Activated T-helper 1 cell treated with Interleukin-2 at 50 U/mL for 16 hours (primary cell): Measurements from ENCODE around the gene CDA.

Source experiments
- DNase-seq: peaks from one replicate; pipeline ENCODE4 v3.0.0-alpha.2; 2020; ENCODE audit warnings: low read depth

Gene CDA

DNA sequence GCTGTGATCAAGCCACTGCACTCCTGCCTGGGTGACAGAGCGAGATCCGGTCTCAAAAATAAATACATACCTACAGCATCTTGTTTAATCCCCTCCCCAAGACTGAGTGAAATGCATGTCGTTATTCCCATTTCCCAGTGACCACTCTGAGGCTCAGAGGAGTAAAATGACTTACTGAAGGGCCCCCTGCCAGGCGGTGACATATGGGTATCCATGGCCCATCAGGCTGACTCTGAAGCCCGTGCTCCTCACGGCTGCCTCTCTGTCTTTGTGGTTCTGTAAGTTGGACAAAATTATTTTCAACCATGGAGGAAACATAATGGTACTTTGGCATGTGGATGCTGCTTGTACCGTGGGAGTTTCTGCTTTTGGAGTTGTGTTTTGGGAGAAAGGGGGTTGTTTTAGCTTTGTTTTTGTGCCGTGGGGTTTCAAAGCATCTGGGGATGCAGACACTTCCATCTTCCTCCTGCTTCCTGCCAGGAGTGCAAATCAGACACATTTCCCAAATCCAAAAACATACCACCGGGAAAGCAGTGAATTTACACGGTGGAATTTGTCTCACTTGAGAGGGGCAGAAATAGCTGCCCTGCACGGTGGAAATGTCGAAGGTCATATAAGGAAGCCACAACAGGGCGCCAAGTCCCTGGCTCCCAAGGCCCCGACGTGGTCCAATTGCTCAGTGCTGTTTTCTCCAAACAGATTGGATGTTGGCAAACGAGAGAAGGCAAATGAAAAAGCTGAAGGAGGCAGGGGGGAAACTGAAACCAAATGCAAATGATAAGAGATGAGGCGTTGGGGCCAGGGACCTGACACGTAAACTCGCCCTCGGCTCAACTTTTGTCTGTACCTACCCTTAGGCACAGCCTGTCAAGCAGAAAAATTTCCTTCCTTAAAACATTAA is 27.3 kb downstream of the CDA start:
- DNase-seq: no peak

DNA sequence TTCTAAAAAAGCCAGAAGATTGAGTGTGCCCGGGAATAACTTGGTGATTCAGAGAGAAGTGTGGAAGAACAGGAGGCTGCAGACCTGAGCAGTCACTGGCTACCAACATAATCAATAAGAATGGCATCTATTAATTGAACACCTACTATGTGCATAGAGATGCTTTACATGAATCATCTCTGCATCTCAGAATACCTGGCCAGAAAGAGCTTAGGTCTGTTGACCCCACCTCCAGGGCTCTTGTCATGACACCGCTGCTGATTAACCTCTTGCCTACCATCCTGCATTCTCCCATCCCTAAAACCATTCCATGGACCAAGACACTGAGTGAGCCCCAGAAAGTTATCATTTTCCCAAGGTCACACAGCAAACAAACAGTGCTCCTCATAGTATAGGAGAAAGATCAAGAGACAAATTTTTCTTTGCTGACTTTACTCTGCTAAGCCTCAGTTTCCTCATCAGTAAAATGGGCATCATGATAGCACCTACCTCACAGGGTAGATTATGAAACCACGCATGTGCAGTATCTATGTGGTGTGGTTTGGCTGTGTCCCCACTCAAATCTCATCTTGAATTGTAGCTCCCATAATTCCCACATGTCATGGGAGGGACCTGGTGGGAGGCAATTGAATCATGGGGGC is 28.1 kb downstream of the CDA start:
- no peak for DNase-seq

DNA sequence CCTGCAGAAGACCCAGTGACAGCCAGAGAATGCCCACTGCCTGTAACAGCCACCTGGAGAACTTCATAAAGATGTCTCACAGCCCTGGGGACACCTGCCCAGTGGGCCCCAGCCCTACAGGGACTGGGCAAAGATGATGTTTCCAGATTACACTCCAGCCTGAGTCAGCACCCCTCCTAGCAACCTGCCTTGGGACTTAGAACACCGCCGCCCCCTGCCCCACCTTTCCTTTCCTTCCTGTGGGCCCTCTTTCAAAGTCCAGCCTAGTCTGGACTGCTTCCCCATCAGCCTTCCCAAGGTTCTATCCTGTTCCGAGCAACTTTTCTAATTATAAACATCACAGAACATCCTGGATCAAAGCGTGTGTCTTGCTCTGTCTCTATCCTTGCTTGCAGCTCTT is 29.7 kb downstream of the CDA start:
- no peak for DNase-seq

DNA sequence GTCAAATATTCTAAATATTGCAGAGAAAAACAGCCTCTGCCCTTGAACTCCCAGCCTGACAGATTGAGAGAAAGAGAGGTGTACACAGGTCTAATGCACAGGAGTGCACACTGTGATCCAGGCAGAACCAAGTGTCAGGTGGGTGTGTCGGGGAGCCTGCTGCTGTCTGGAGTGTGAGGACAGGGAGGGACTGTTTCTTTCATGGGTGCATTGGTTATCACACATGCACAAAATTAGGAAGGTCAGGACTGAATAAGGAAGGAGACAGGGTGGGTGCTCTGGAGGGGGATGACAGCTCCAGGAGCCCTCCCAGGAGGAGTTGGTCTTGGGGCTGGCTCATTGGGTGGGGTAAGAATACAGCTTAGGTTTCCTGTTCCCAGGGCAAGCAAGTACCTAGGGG is 31.1 kb downstream of the CDA start:
- no peak for DNase-seq

DNA sequence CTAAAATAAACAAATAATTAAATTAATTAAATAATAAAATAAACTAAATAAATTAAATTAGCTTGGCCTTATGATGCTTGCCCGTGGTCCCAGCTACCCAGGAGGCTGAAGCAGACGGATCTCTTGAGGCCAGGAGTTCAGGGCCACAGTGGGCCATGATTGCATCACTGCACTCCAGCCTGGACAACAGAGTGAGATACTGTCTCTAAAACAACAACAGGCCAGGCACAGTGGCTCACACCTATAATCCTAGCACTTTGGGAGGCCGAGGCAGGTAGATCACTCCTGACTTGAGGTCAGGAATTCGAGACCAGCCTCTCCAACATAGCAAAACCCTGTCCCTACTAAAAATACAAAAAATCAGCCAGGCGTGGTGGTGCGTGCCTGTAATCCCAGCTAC is 32.1 kb downstream of the CDA start:
- no peak for DNase-seq

DNA sequence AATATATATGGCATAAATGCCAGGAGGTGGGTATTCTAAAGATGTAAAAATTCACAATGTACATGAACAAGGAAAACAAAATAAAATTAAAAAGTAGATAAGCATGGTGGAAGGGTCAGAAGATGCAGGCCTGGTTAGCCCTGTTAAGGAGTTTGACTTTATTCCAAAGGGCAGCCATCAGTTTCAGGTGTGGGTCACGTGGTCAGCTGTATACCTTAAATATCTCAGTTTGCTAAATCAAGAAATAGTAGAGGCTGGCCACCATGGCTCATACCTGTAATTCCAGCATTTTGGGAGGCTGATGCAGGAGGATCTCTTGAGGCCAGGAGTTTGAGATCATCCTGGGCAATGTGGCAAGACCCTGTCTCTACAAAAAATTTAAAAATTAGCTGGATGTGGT is 35.8 kb downstream of the CDA start:
- DNase-seq: no peak

DNA sequence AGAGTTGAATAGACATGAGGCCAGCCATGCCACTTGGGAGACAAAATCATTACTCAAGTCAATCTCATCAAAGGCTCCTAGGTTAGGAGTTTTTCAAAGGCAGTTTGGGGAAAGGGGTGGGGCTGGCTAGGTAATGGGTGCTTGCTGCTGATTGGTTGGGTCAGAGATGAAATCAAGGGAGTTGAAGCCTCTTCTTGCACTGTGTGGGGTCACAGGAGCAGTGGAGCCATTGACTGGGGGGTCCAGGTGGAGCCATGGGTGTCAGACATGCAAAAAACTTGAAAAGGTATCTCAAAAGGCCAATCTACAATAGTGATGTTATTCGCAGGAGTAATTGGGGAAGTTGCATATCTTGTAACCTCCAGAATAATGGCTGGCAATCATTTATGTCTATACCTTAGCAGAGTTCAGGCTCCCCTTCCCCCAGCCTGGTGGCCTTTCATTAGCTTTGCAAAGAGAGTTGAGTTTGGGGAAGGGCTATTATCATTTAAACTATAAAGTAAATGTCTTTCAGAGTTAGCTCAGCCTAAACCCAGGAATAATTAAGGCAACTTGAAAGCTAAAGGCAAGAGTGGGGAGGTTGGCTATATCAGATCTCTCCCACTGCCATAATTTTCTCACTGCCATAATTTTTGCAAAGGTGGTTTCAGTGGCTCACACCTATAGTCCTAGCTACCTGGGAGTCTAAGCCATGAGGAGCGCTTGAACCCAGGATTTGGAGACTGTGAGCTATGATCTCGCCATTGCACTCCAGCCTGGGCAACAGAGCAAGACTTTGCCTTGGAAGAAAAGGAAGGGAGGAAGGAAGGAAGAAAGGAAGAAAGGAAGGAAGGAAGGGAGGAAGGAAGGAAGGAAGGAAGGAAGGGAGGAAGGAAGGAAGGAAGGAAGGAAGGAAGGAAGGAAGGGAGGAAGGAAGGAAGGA is 36.5 kb downstream of the CDA start:
- no peak for DNase-seq

DNA sequence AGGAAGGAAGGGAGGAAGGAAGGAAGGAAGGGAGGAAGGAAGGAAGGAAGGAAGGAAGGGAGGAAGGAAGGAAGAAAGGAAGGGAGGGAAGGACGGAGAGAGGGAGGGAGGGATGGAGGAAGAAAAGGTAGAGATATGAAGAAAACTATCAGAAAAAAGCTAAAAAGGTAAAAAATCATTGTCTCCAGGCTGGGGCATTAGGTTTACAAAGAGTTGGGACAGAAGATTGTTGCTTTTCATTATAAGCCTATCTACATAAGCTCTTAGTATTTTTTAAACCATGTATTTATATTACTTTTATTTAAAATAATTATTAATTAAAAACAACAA is 37.2 kb downstream of the CDA start:
- no peak for DNase-seq

DNA sequence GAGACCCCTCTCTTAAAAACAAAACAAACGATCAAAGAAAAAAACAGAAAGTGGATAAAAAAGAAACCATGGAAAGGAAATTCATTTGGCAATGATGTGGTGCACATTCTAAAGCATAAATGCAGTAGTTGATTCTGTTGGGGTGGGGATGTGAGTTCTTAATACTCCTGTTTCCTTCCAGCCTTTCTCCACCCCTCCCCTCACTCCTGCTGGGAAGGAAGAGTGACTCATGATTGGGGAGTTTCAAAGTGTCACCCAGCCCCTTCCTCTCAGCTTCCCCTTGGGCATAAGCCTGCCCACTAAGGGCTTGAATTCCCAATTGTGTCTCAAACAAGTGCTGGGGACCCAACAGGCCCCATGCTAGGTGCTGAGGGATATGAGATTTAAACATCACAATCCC is 37.6 kb downstream of the CDA start:
- no peak for DNase-seq

DNA sequence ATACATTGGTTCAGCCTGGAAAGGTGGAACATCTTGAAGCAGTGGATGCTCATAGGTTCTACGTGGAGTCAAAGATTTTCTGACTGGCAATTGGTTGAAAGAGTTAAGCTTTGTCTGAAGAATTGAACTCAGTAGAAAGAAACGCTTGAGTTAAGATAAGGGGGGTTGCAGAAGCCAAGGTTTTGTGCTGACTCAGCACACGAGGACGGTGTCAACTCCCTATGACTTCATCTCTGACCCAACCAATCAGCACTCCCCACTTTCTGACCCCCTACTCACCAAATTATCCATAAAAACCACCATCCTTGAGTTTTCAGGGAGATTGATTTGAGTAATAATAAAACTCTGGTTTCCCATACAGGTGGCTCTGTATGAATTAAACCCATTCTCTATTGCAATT is 41.8 kb downstream of the CDA start:
- no peak for DNase-seq

DNA sequence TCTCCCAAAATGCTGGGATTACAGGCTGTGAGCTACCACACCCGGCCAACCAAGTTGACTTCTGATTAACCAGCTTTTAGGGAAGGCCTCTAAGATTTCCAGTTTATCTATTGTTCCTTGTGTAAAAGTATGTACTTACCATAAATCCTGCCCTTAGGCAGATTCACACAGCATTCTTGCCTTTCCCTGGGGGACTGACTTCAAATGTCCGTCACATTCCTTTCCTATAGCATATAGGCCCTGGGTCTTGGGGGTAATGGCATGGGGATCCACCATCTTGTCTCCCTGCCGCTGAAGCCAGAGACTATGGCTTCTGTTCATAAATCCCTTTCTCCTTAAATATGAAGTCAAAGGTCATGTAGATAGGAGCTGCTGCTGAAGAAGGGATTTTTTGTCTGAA is 43.5 kb downstream of the CDA start:
- DNase-seq: no peak

DNA sequence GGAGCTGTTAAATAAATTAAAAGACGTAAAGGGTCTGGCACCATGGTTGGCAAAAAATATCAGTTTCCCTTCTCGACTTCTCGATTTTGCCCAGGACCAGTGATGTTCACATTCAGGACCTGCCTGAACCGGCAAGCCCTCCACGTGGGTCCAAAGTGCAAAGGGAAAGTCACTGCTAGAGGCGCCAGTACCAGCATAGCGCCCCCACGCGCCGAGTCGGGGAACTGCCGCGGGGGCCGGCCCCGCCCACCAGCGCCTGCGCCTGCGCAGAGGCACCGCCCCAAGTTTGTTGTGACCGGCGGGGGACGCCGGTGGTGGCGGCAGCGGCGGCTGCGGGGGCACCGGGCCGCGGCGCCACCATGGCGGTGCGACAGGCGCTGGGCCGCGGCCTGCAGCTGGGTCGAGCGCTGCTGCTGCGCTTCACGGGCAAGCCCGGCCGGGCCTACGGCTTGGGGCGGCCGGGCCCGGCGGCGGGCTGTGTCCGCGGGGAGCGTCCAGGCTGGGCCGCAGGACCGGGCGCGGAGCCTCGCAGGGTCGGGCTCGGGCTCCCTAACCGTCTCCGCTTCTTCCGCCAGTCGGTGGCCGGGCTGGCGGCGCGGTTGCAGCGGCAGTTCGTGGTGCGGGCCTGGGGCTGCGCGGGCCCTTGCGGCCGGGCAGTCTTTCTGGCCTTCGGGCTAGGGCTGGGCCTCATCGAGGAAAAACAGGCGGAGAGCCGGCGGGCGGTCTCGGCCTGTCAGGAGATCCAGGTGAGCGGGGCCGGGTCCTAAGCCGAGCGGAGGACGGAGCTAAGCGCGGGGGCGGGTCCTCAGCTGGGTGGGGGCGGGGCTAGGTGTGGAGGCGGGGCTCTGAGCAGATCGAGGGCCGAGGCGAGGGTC is 44.5 kb downstream of the CDA start, which contains the start of gene PINK1:
PINK1 (plus strand) TSS at position 269 of the 875 bp plus-strand sequence; CDS start at position 360, 91 bp downstream.
- peak; percentile 85 for DNase-seq

DNA sequence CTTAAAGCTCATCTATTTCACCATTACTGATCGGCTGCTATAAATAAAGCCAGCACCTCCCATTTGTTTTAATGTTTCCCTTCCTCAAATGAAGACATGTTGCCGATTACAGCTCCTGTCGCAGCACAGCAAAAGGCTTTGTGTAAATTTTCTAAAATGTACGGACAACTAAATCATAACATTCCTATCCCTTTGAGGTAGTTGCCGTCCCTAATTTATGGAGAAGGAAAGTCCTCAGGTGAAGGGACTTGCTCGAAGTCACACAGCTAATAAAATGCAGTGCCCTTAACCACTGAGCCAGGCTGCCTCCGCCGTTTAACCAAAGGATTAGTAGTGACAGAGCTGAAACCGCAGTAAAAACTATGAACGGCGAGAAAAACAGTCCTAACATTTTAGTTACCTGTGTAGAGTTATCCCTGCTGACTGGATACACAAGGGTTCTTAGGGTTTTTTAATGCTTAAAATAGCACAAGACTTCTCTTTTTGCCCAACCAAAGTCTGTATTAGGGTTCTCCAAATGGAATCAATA is 45.2 kb downstream of the CDA start:
- no peak for DNase-seq

DNA sequence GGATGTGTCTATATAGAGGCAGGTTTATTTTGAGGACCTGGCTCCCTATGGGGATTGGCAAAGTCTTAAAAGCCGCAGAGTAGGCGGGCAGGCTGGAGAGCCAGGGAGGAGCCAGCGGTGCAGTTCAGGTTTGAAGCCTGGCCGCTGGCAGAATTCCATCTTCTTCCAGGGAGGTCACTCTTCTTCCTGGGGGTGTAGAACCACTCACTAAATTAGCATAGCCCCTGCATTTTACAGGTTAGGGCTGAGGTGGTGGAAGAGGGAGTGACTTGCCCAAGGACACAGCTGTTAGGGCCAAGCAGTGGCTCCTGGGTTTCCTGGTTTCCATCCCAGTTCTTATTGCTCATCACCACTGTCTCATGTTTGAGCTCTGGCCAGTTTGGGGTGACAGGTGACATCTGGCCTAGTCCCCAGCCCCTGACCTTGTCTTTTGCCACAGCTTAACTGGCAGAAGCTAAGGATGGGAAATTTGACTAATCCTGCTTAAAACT is 45.7 kb downstream of the CDA start:
- no peak for DNase-seq

DNA sequence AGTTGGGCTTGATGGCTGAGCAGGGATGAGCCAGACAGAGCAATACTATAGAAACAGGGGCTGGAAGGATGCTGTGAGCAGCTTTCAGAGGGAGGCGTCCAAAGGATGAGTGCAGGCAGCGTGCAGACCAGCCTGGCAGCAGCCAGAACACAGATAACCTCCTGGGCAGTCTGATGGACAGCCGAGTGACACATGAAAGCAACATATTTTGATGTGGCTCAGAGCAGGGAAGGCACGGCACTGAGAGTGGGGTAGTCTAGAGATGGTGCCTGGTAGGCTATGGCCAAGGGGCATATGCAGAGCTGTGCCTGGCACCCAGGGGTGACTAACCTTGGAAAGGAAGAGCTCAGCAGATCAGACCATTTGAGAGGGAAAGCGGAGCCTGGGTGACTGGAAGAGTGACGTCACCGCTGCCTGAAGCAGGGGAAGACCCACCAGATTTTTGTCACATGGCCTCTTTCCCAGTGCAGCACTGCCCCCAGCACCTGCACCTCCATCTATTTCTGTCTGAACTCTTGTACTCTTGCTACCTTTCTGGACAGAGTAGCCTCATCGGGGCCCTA is 48.0 kb downstream of the CDA start:
- no peak for DNase-seq

DNA sequence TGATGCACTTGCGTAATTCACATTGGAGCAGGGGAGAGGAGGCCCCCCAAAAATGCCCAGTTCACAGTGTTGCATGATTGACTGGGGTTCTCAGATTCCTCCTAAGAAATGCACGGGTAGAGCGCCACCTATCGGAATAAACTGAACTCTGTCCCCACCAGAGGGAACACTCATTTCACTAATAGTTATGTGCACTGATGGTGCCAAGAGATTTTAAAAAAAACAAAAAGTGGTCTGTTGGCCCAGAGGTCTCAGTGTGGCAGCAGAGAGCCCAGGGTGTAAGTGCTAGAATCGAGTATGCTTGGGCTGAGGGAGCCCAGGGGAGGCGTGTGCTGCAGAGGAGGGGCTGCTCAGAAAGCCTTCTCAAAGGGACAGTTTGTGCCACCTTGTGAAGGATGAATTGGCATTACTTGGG is 51.3 kb downstream of the CDA start:
- DNase-seq: no peak

DNA sequence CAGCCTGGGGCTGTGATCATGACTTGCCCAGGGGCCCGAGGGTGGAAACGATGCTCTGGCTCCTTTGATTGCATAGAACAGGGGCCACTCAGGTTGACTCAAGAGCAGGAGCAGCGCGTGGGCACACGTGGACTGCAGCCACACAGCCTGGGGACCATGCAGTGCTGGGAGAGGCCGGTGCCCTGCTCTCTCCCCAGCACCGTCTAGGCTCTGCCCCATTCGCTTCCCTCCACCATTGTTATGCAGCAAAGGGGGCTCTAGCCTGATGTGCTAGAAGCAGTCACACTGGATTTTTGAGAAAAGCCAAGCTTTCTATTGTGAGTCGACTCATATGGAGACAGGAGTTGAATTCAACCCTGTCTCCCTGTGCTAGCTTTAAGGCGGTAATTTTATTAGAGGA is 53.1 kb downstream of the CDA start:
- no peak for DNase-seq

DNA sequence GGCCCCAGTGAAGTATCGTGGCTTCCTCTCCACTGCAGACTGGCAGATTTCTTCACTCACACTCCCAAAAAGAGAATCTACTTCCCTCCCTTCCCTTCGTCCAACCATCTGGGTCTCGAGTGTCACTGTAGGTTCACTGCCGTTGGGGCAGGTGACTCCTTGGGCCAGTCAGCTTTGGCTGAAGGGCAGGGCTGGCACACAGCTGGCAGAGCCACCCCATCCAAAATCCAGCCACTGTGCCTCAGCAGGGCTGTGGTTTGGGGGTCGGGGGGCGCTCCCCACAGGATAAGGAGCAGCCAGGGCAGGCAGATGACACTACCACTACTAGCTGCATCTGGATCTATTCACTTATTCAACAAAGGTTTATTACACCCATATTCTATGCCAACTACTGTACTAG is 54.2 kb downstream of the CDA start:
- no peak for DNase-seq

DNA sequence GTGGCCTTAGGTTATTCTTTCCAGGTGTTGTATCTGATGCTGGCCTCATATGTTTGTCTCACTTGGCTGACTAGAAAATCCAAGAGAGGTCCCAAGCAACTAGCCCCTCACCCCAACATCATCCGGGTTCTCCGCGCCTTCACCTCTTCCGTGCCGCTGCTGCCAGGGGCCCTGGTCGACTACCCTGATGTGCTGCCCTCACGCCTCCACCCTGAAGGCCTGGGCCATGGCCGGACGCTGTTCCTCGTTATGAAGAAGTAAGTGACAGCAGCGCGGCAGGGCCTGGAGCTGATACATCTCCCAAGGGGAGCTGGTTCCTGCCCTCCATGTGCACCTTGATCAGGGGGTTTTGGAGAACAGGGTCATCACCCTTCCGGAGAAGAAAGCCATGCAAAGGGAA is 55.5 kb downstream of the CDA start:
- no peak for DNase-seq

DNA sequence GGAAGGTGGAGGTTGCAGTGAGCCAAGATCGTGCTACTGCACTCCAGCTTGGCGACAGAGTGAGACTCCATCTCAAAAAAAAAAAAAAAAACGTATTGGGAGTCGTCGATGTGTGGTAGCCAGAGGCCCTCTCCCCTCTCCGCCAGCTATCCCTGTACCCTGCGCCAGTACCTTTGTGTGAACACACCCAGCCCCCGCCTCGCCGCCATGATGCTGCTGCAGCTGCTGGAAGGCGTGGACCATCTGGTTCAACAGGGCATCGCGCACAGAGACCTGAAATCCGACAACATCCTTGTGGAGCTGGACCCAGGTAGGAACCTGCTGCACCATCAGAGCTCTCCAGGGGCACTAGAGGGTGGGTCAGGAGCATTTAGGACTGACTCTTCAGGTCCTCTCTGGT is 56.5 kb downstream of the CDA start:
- DNase-seq: no peak

DNA sequence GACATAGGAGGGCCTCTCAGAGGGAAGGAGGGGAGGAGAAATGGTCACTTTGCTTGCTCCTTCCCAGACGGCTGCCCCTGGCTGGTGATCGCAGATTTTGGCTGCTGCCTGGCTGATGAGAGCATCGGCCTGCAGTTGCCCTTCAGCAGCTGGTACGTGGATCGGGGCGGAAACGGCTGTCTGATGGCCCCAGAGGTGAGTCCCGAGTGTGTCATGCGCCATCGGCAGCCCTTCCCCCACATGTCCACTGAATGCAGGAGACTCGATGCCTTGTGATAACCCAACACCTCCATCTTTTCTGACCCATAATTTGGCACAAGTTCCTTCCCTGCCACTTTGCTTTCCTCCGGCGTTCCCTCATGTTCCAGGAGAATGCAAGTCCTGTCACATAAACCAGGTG is 59.5 kb downstream of the CDA start:
- no peak for DNase-seq
